D721Med (cell line): ENCODE data around the gene RALGPS1.

ENCODE experiments used
- DNase-seq: peaks from one replicate; pipeline ENCODE4 v3.0.0; 2011; ENCODE audit warnings: low spot score; ENCODE audit not compliant: insufficient read length
- FAIRE-seq: peaks from 2 replicates; lab custom pipeline; 2011; peaks lifted over from hg19 to GRCh38; lab: Jason Lieb, UNC
- TF ChIP-seq, protein P1 (sequence below): IDR thresholded peaks from 2 replicates; pipeline ENCODE4 v1.5.1; 2012; ENCODE audit warnings: mild to moderate bottlenecking, control low read depth; ENCODE audit not compliant: insufficient read depth; ENCODE audit errors: missing control alignments

The RALGPS1 gene

DNA sequence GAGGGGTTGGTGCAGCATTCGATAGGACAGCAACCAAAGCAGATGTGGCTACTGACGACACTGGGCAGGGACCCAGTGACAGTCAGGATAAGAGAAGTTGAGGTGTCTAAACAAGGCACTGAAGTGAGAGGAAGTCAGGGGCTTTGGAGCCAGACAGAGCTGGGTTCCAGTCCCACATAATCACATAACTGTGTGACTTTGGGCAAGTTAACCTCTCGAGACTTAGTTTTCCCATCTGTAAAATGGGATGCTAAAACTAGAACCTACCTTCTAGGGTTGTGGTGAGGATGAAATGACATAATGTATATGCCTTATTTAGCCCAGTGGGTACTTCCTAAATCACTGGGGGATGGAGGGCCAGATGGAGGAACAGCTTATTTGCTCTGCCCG is 204.7 kb downstream of the RALGPS1 start:
- TF ChIP-seq, protein P1, sequence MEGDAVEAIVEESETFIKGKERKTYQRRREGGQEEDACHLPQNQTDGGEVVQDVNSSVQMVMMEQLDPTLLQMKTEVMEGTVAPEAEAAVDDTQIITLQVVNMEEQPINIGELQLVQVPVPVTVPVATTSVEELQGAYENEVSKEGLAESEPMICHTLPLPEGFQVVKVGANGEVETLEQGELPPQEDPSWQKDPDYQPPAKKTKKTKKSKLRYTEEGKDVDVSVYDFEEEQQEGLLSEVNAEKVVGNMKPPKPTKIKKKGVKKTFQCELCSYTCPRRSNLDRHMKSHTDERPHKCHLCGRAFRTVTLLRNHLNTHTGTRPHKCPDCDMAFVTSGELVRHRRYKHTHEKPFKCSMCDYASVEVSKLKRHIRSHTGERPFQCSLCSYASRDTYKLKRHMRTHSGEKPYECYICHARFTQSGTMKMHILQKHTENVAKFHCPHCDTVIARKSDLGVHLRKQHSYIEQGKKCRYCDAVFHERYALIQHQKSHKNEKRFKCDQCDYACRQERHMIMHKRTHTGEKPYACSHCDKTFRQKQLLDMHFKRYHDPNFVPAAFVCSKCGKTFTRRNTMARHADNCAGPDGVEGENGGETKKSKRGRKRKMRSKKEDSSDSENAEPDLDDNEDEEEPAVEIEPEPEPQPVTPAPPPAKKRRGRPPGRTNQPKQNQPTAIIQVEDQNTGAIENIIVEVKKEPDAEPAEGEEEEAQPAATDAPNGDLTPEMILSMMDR = no peak
- FAIRE-seq (no peak), DNase-seq (no peak)

DNA sequence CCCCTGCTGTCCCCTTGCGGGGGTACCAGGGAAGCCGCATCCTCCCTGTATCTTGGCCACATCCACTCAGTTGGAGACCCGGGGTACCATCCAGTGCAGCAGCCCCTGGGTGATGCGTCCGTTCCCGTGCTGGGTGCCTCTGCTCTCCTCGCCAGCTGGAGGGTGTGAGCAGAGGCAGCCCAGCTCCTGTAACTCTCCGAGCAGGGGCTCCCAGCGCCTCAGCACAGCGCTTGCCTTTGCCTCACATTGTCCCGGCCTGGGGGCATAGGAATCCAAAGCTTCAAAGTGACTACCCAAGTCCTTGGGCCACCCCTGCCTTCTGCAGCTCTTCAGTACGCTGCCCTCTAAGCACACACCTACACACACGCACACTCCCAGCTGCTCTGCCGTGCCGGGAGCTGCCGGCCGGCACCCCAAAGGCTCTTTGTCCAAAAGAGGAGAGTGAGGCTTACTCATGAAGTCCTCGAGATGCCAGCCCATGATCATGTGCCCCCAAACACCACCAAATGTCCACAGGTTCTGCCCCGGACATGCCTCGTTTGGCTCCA is 207.1 kb downstream of the RALGPS1 start:
- DNase-seq (no peak), FAIRE-seq (no peak)
- TF ChIP-seq, protein P1 = no peak

DNA sequence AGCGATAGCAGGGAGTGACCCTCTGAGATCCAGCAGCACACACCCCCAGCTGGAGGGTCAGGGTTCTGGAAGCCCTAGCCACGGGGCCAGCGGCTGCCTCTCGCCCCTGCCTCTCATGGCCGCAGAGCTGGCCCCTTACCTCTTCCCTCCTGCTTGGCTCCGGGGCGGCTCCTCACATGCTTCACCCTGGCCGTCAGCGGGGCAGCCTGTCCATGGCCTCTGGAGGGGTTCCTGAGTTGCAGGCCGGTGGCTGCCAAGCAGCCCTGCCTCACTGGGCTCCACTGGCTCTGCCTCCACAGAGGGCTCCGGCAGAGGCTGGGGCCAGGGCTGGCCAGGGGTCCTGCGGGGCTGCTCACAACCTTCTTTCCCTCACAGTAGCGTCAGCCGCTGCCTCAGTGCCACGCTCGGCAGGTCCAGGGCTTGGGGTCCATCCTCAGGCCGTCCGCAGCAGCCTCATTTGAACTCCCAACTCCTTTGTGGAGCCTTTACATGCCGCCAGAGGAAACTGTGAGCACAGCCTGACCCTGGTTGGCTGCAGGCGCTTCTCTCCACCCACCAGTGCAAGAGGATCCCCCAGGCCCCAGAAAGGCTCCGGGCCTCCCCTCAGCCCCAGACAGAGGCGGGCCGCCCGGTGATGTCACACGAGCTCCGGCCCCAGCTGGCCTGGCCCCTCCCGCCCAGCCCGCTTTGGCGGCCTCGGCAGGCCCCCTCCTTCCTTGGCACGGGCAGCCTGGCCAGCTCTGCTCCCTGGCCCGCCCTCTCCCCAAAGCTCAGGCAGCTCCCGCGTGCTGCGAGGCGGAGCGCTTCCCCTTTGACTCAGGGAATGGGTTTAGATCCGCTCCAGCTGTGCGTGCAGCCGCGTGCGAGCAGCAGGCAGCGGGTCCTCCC is 207.8 kb downstream of the RALGPS1 start, which contains the start of gene ANGPTL2:
Gene ANGPTL2, minus strand, starts transcription at position 460 of the 888 bp plus-strand sequence. CDS start 13,904 bp downstream, outside the sequence.
- TF ChIP-seq, protein P1 = no peak
- no peak for DNase-seq
- no peak for FAIRE-seq

DNA sequence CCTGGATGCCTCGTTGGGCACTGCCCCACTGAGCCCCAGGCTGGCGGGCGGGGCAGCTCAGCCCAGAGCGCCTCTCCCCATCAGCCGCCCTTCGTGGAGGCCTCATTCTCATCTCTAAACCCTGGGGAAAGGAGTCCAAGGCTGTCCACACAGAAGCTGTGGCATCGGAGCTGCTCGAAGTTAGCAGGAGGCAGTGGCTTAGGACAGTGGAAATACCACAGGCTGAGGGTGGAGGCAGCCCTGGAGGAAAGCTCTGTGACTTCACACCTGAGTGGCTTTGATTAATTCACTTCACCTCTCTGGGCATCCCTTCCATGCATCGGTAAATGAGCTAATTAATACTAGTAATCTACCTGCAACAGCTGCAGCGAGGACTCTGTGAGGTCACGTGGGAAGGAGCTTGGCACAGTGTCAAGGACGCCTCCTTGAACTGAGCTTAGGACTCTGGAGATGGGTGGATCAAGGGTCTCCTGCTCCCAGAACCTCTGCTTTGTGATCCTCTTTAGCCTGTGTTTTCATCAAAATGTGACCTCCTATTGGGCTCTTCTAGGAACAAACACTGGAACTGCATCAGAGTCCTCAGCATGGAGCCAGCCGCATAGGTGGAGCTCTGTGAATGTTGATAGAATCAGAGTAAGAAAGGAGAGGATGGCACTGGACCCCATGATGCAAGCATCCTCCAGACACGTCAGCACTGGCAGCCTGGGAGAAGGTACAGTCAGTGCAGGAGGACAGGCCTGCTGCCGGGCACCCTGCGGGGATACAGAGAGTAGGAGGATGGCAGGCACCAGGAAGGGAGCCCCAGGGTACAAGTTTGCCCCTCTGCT is 208.7 kb downstream of the RALGPS1 start:
- TF ChIP-seq, protein P1 = no peak
- no peak for FAIRE-seq
- DNase-seq = no peak

DNA sequence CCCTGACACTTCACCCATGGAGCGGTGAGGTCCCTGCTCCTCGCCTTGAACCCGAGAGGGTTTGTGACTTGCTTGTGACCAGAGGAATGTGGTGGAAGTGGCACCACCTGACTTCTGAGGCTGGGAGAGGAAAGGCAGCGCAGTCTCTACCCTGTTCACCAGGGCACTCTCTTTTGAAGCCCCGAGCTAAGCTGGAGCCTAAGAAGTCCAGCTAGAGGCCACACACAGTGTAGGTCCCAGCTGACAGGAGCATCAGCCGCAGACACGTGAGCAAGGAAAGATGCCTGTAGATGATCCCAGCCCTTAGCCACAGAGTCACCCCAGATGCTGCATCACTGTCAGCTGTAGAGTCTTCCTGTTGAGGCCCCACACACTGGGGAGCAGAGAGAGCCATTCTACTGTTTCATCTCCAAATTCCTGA is 209.5 kb downstream of the RALGPS1 start:
- FAIRE-seq (no peak), DNase-seq (no peak)
- TF ChIP-seq, protein P1 = no peak

- TF ChIP-seq, protein P1 = no peak
- FAIRE-seq = no peak
- DNase-seq = no peak
These were observed 210.2 kb downstream of the RALGPS1 start for GRCh38 chr9:127124792-127125191.
